HepG2 (cell line): ENCODE data around the gene CAPN2. TPM values are rescaled to one million over a fixed set of nuclear protein-coding genes. Genes with fewer than 3 reads are reported as not detected.
A peak's percentile ranks its signal among the peaks of the same experiment; 100 is the strongest.

Source experiments
- CAMTA2 ChIP-seq: sonication (generic); formaldehyde crosslinking; IDR thresholded peaks from 2 replicates; pipeline ENCODE4 v1.4.0; 2020; ENCODE audit warnings: mild to moderate bottlenecking, missing genetic modification reagents, borderline replicate concordance
- CSRNP2 ChIP-seq: sonication (generic); formaldehyde crosslinking; conservative IDR thresholded peaks from 2 replicates; pipeline ENCODE4 v1.8.0; 2022; ENCODE audit warnings: low read depth, missing genetic modification reagents
- GPBP1L1 ChIP-seq: sonication (generic); formaldehyde crosslinking; IDR thresholded peaks from 2 replicates; pipeline ENCODE4 v1.5.0; 2020; ENCODE audit warnings: mild to moderate bottlenecking, missing genetic modification reagents
- JUND ChIP-seq: sonication (generic); formaldehyde crosslinking; IDR thresholded peaks from 2 replicates; pipeline ENCODE4 v1.8.0; 2022; ENCODE audit warnings: mild to moderate bottlenecking, missing genetic modification reagents
- LCORL ChIP-seq, 2 experiments: fragments of 450-650 bp in 1 of 2; sonication (generic) in 1 of 2; formaldehyde crosslinking in 1 of 2; IDR thresholded peaks; 2 replicates each; pipeline versions ENCODE4 v1.5.0 to v1.6.1; 2017 to 2020; ENCODE audit warnings: antibody characterized with exemption in 1 of 2, missing genetic modification reagents in 1 of 2
- MZF1 ChIP-seq: sonication (generic); formaldehyde crosslinking; IDR thresholded peaks from 2 replicates; pipeline ENCODE4 v1.8.1; 2023; ENCODE audit warnings: mild to moderate bottlenecking, missing genetic modification reagents, borderline replicate concordance
- NR2C2 ChIP-seq: sonication (generic); formaldehyde crosslinking; IDR thresholded peaks from 2 replicates; pipeline ENCODE4 v1.4.0; 2020; ENCODE audit warnings: missing genetic modification reagents, mild to moderate bottlenecking, moderate library complexity, borderline replicate concordance
- SALL1 ChIP-seq: sonication (generic); formaldehyde crosslinking; IDR thresholded peaks from 2 replicates; pipeline ENCODE4 v1.8.0; 2022; ENCODE audit warnings: mild to moderate bottlenecking, missing genetic modification reagents
- STAT6 ChIP-seq: sonication (generic); formaldehyde crosslinking; IDR thresholded peaks from 2 replicates; pipeline ENCODE4 v1.4.0; 2020; ENCODE audit warnings: missing genetic modification reagents, mild to moderate bottlenecking, borderline replicate concordance
- ZHX2 ChIP-seq, 2 experiments: sonication (generic) in 1 of 2; formaldehyde crosslinking in 1 of 2; IDR thresholded peaks; 2 replicates each; pipeline versions ENCODE4 v1.6.1 to v1.9.0; 2014 to 2022; ENCODE audit warnings: antibody characterized with exemption in 1 of 2, borderline replicate concordance in 1 of 2, inconsistent platforms in 1 of 2, low read depth in 1 of 2, missing genetic modification reagents in 1 of 2
- ZNF18 ChIP-seq: sonication (generic); formaldehyde crosslinking; IDR thresholded peaks from 2 replicates; pipeline ENCODE4 v1.8.0; 2022; ENCODE audit warnings: mild to moderate bottlenecking, missing genetic modification reagents; ENCODE audit not compliant: insufficient replicate concordance
- ZNF441 ChIP-seq: sonication (generic); formaldehyde crosslinking; IDR thresholded peaks from 2 replicates; pipeline ENCODE4 v1.7.0; 2021; ENCODE audit warnings: missing genetic modification reagents, borderline replicate concordance
- ZNF629 ChIP-seq: sonication (generic); formaldehyde crosslinking; conservative IDR thresholded peaks from 2 replicates; pipeline ENCODE4 v1.5.0; 2020; ENCODE audit warnings: missing genetic modification reagents
- polyA plus RNA-seq, 8 experiments: library from polyadenylated mRNA; depleted of rRNA in 3 of 8; stranded (reverse) in 7 of 8; unstranded in 1 of 8; fragments of >200 nt; fragmentation: Illumina TruSeq in 4 of 8; extraction: Trizol in 4 of 8; gene quantifications; 2 replicates each; pipeline versions ENCODE4 v1.2.1 to v1.2.3, GENCODE V29; 2011 to 2016; ENCODE audit warnings: low read depth in 4 of 8, missing spikeins in 1 of 8, mixed read lengths in 1 of 8; ENCODE audit not compliant: insufficient read depth in 1 of 8
- total RNA-seq, 5 experiments: library from RNA; depleted of rRNA; stranded (reverse); fragments of >200 nt; fragmentation: Illumina TruSeq; extraction: Trizol; gene quantifications; 2 replicates each; pipeline ENCODE4 v1.2.3, GENCODE V29; 2016; ENCODE audit warnings: low read depth in 1 of 5

The CAPN2 gene
- total and polyA plus RNA-seq, 2 of the 13 experiments (the other 11 are each of a cell fraction or from before 2014, with no cell fraction given), result 6.2 to 7.4 TPM

GRCh38 chr1:223712194-223712849 is at the start of gene CAPN2 (continued):
- TF ChIP-seq ZNF629 (no peak), GPBP1L1 (CRISPR knock-in tag) (no peak), ZNF441 (CRISPR knock-in tag) (no peak), CSRNP2 (CRISPR knock-in tag) (no peak), STAT6 (no peak), NR2C2 (CRISPR knock-in tag) (no peak), ZNF18 (CRISPR knock-in tag) (no peak), SALL1 (CRISPR knock-in tag) (0 out of 2 replicates have a peak, but pooled peaks have one; percentile 34), LCORL (IDR thresholded peaks at IDR 0.05) (no peak), LCORL (CRISPR knock-in tag; IDR thresholded peaks at IDR 0.05) (0 out of 2 replicates have a peak, but pooled peaks have one; percentile 41), MZF1 (CRISPR knock-in tag) (no peak), JUND (0 out of 2 replicates have a peak, but pooled peaks have one; percentile 12), CAMTA2 (no peak), ZHX2 (IDR thresholded peaks at IDR 0.05; ENCODE audit: low read depth) (no peak), ZHX2 (CRISPR knock-in tag; IDR thresholded peaks at IDR 0.05; ENCODE audit: borderline replicate concordance) (no peak)
